Measurements from ENCODE around the gene SSTR3. TPM values are rescaled to one million over a fixed set of nuclear protein-coding genes. Genes with fewer than 3 reads are reported as not detected.

SSTR3 gene
- total and polyA plus RNA-seq, 2 of the 13 experiments (the other 11 are each of a cell fraction or from before 2014, with no cell fraction given), result 0.08 to 0.64 TPM

GRCh38 chr22:37205046-37205445 is 7.2 kb downstream of the SSTR3 start (continued):
- TF ChIP-seq GPBP1L1 (CRISPR knock-in tag; IDR thresholded peaks at IDR 0.05), result no peak

GRCh38 chr22:37204045-37204655 is 8.1 kb downstream of the SSTR3 start:
- H3K4me2 ChIP-seq (ENCODE audit: low read depth, low read length), result no peak overlapping the region
- peaks cover 27% of the 10 kb centered on the region for H3K4me1 ChIP-seq (ENCODE audit: insufficient read depth, low read length)
- no peaks in the 10 kb centered on the region for H3K79me2 ChIP-seq (ENCODE audit: insufficient read depth, low read length)
- ATAC-seq, result no peak
- no peaks in the 10 kb centered on the region for H3K36me3 ChIP-seq (replicated peaks in 1 of 2; ENCODE audit: control insufficient read depth in 1 of 2, insufficient read depth in 2 of 2, low read length in 2 of 2)
- no peak for TF ChIP-seq ZNF121 (CRISPR knock-in tag; IDR thresholded peaks at IDR 0.05)
- no peak for TF ChIP-seq ZNF460 (CRISPR knock-in tag; IDR thresholded peaks at IDR 0.05; ENCODE audit: borderline replicate concordance)
- TF ChIP-seq NPAS2 (CRISPR knock-in tag; IDR thresholded peaks at IDR 0.05; ENCODE audit: borderline replicate concordance), result no peak
- TF ChIP-seq ZFP62 (CRISPR knock-in tag; IDR thresholded peaks at IDR 0.05), result no peak
- TF ChIP-seq HNRNPLL (IDR thresholded peaks at IDR 0.05; ENCODE audit: low read depth, low read length, poor library complexity, severe bottlenecking), result no peak
- TF ChIP-seq SALL2 (CRISPR knock-in tag; IDR thresholded peaks at IDR 0.05), result no peak
- no peak for TF ChIP-seq FOXP1 (IDR thresholded peaks at IDR 0.05)
- no peak for TF ChIP-seq FOXP1 (CRISPR knock-in tag; IDR thresholded peaks at IDR 0.05)
- TF ChIP-seq RNF2 (conservative IDR thresholded peaks at IDR 0.05; ENCODE audit: low read depth), result no peak
- TF ChIP-seq DNMT1 (CRISPR knock-in tag; IDR thresholded peaks at IDR 0.05), result no peak
- no peak for TF ChIP-seq BRD4 (CRISPR knock-in tag; IDR thresholded peaks at IDR 0.05)
- TF ChIP-seq ZNF180 (CRISPR knock-in tag; IDR thresholded peaks at IDR 0.05; ENCODE audit: borderline replicate concordance, low read depth), result no peak
- no peak for TF ChIP-seq LCORL (IDR thresholded peaks at IDR 0.05)
- no peak for TF ChIP-seq LCORL (CRISPR knock-in tag; IDR thresholded peaks at IDR 0.05)
- TF ChIP-seq ZNF484 (CRISPR knock-in tag; IDR thresholded peaks at IDR 0.05; ENCODE audit: borderline replicate concordance, low read depth), result no peak
- TF ChIP-seq CREBL2 (CRISPR knock-in tag; IDR thresholded peaks at IDR 0.05; ENCODE audit: borderline replicate concordance), result no peak
- no peak for TF ChIP-seq POLR2AphosphoS5 (IDR thresholded peaks at IDR 0.05; ENCODE audit: low read depth, low read length)
- TF ChIP-seq FUBP1 (CRISPR knock-in tag; IDR thresholded peaks at IDR 0.05; ENCODE audit: borderline replicate concordance), result no peak
- no peak for TF ChIP-seq ZNF746 (CRISPR knock-in tag; IDR thresholded peaks at IDR 0.05)
- no peak for TF ChIP-seq KMT2A (CRISPR knock-in tag; IDR thresholded peaks at IDR 0.05)
- DNase-seq (ENCODE audit: low spot score), result no peak
- POLR2A ChIA-PET, result no interaction called here
- in situ Hi-C loops (cut with HindIII; ENCODE audit: extremely low pct_ligation_motif_present, low pct_unique_long_range_greater_than_20kb) (no loop called here), intact Hi-C loops (cut with micrococcal nuclease; ENCODE audit: unreplicated experiment) (loop anchor here (5.0 kb wide), 1 partner anchor 58 kb away; no protein-coding TSS in a partner anchor)
- H3K4me3 ChIP-seq (replicated peaks in 1 of 3; ENCODE audit: insufficient read depth in 1 of 3, low read depth in 2 of 3, low read length in 3 of 3), result no peak overlapping the region
- CTCF ChIA-PET (ENCODE audit: low intra/inter-chr PET ratio, low total read pairs), result no interaction called here
- no peak overlapping the region for H2AFZ ChIP-seq (ENCODE audit: low read length)
- no peaks in the 10 kb centered on the region for H3K9me3 ChIP-seq (ENCODE audit: low read length)
- no peak overlapping the region for H3K9ac ChIP-seq (ENCODE audit: insufficient read depth, low read depth, low read length)
- H4K20me1 ChIP-seq (ENCODE audit: insufficient read depth, low read length), result no peaks in the 10 kb centered on the region
- no TSS peak for BruUV-seq (replicated peaks)
- H3K27ac ChIP-seq (ENCODE audit: extremely low read length, insufficient read depth, low read length), result no peak overlapping the region
- no peak for FAIRE-seq
- H3K27me3 ChIP-seq (ENCODE audit: control insufficient read depth in 1 of 2, insufficient read depth in 2 of 2, low read length in 2 of 2), result no peaks in the 10 kb centered on the region
- WGBS (ENCODE audit: low lambda C conversion rate), result 24% methylated on average over 5 of the region's 5 CpGs
